ENCODE measurements around the gene RAPGEF3.

The RAPGEF3 gene

GRCh38 chr12:47750916-47751470 lies 7.7 kb downstream of the RAPGEF3 start:
- peaks cover 24% of the 10 kb centered on the region for H3K79me2 ChIP-seq
- H3K4me3 ChIP-seq (ENCODE audit: low read depth, low read length): no peak overlapping the region
- H3K9me3 ChIP-seq (ENCODE audit: control insufficient read depth, low read length): no peaks in the 10 kb centered on the region
- no peaks in the 10 kb centered on the region for H3K36me3 ChIP-seq (ENCODE audit: control insufficient read depth, insufficient read depth, low read length)
- H3K4me1 ChIP-seq: peaks cover 51% of the 10 kb centered on the region
- TF ChIP-seq, protein P1, sequence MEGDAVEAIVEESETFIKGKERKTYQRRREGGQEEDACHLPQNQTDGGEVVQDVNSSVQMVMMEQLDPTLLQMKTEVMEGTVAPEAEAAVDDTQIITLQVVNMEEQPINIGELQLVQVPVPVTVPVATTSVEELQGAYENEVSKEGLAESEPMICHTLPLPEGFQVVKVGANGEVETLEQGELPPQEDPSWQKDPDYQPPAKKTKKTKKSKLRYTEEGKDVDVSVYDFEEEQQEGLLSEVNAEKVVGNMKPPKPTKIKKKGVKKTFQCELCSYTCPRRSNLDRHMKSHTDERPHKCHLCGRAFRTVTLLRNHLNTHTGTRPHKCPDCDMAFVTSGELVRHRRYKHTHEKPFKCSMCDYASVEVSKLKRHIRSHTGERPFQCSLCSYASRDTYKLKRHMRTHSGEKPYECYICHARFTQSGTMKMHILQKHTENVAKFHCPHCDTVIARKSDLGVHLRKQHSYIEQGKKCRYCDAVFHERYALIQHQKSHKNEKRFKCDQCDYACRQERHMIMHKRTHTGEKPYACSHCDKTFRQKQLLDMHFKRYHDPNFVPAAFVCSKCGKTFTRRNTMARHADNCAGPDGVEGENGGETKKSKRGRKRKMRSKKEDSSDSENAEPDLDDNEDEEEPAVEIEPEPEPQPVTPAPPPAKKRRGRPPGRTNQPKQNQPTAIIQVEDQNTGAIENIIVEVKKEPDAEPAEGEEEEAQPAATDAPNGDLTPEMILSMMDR (IDR thresholded peaks at IDR 0.05): no peak
- H3K4me2 ChIP-seq (ENCODE audit: low read length): no peak overlapping the region
- H3K9ac ChIP-seq: no peak overlapping the region
- H3K27ac ChIP-seq: no peak overlapping the region
- H2AFZ ChIP-seq: no peak overlapping the region
- no peaks in the 10 kb centered on the region for H3K27me3 ChIP-seq (ENCODE audit: control insufficient read depth, insufficient read depth, low read length)

GRCh38 chr12:47750229-47750798 lies 8.4 kb downstream of the RAPGEF3 start:
- Histone ChIP-seq H3K27ac (no peak overlapping the region), H3K9ac (no peak overlapping the region), H3K4me2 (ENCODE audit: low read length) (no peak overlapping the region), H3K4me3 (ENCODE audit: low read depth, low read length) (no peak overlapping the region), H3K9me3 (ENCODE audit: control insufficient read depth, low read length) (no peaks in the 10 kb centered on the region), H3K27me3 (ENCODE audit: control insufficient read depth, insufficient read depth, low read length) (no peaks in the 10 kb centered on the region), H3K36me3 (ENCODE audit: control insufficient read depth, insufficient read depth, low read length) (no peaks in the 10 kb centered on the region), H2AFZ (no peak overlapping the region), H3K79me2 (peaks cover 17% of the 10 kb centered on the region), H3K4me1 (peaks cover 51% of the 10 kb centered on the region)
- TF ChIP-seq, protein P1 (IDR thresholded peaks at IDR 0.05): no peak

GRCh38 chr12:47748899-47749298 lies 9.8 kb downstream of the RAPGEF3 start:
- H3K9ac ChIP-seq: no peak overlapping the region

DNA sequence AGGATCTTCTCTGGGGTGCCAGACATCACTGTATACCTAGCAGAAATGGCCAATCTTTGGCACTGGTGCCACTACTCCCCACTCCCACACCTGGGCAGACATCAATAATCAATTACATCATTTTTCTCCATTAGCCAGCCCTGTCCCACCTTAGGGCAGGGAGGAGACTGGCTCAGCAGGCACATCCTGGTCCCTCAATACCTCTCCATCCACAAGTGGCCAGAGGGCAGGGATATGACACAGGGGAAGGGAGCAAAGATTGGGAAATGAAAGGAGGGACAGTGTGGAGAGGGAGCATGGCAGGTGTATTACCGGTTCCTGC lies 10.2 kb downstream of the RAPGEF3 start:
- no peak overlapping the region for H2AFZ ChIP-seq
- H3K27me3 ChIP-seq (ENCODE audit: control insufficient read depth, insufficient read depth, low read length): no peaks in the 10 kb centered on the region
- H3K9me3 ChIP-seq (ENCODE audit: control insufficient read depth, low read length): no peaks in the 10 kb centered on the region
- H3K4me2 ChIP-seq (ENCODE audit: low read length): no peak overlapping the region
- H3K36me3 ChIP-seq (ENCODE audit: control insufficient read depth, insufficient read depth, low read length): no peaks in the 10 kb centered on the region
- peaks cover 50% of the 10 kb centered on the region for H3K4me1 ChIP-seq
- TF ChIP-seq, protein P1 (IDR thresholded peaks at IDR 0.05): no peak
- H3K79me2 ChIP-seq: peaks cover 4% of the 10 kb centered on the region
- no peak overlapping the region for H3K27ac ChIP-seq
- no peak overlapping the region for H3K9ac ChIP-seq
- H3K4me3 ChIP-seq (ENCODE audit: low read depth, low read length): no peak overlapping the region

More at GRCh38 chr12:47748899-47749298, 9.8 kb downstream of the RAPGEF3 start:
- Histone ChIP-seq H3K27ac (no peak overlapping the region), H3K4me1 (peaks cover 51% of the 10 kb centered on the region), H3K4me2 (ENCODE audit: low read length) (no peak overlapping the region), H2AFZ (no peak overlapping the region), H3K4me3 (ENCODE audit: low read depth, low read length) (no peak overlapping the region), H3K79me2 (peaks cover 7% of the 10 kb centered on the region), H3K36me3 (ENCODE audit: control insufficient read depth, insufficient read depth, low read length) (no peaks in the 10 kb centered on the region), H3K27me3 (ENCODE audit: control insufficient read depth, insufficient read depth, low read length) (no peaks in the 10 kb centered on the region), H3K9me3 (ENCODE audit: control insufficient read depth, low read length) (no peaks in the 10 kb centered on the region)
- TF ChIP-seq, protein P1 (IDR thresholded peaks at IDR 0.05): no peak

Measured in parathyroid adenoma (tissue), 2 donors.